COLO829 (cell line): ENCODE data around the gene EIF3F.

ENCODE experiments used
- DNase-seq: peaks from one replicate; pipeline ENCODE4 v3.0.0; 2012; ENCODE audit warnings: low spot score

The EIF3F gene

GRCh38 chr11:8022876-8023275 lies 35.7 kb downstream of the EIF3F start:
- no peak for DNase-seq

GRCh38 chr11:8023831-8024555 lies 36.9 kb downstream of the EIF3F start:
- DNase-seq, result no peak

- DNase-seq, result no peak
Observed at GRCh38 chr11:8025123-8025522, 38.0 kb downstream of the EIF3F start.

GRCh38 chr11:8025816-8026215 lies 38.7 kb downstream of the EIF3F start:
- no peak for DNase-seq

GRCh38 chr11:8026982-8027381 lies 39.8 kb downstream of the EIF3F start:
- DNase-seq, result no peak

GRCh38 chr11:8028766-8029165 lies 41.6 kb downstream of the EIF3F start:
- DNase-seq, result no peak

- DNase-seq, result no peak
Observed at GRCh38 chr11:8030526-8031247, 43.5 kb downstream of the EIF3F start.

- no peak for DNase-seq
Observed at GRCh38 chr11:8031248-8032115, 44.3 kb downstream of the EIF3F start.

- DNase-seq, result no peak
Observed at GRCh38 chr11:8032122-8032521, 45.0 kb downstream of the EIF3F start.

- DNase-seq, result no peak
Observed at GRCh38 chr11:8032576-8033304, 45.6 kb downstream of the EIF3F start.

- peak; percentile 74 for DNase-seq
Observed at GRCh38 chr11:8033305-8034105, 46.4 kb downstream of the EIF3F start.

GRCh38 chr11:8034106-8034585 lies 47.0 kb downstream of the EIF3F start:
- no peak for DNase-seq

GRCh38 chr11:8034604-8035190 lies 47.6 kb downstream of the EIF3F start:
- DNase-seq, result no peak

- no peak for DNase-seq
Observed at GRCh38 chr11:8035200-8035855, 48.2 kb downstream of the EIF3F start.

GRCh38 chr11:8036002-8036802 lies 49.1 kb downstream of the EIF3F start:
- DNase-seq, result no peak

- DNase-seq, result no peak
Observed at GRCh38 chr11:8036986-8037385, 49.8 kb downstream of the EIF3F start.

- no peak for DNase-seq
Observed at GRCh38 chr11:8038393-8038792, 51.3 kb downstream of the EIF3F start.

- DNase-seq, result no peak
Observed at GRCh38 chr11:8038811-8039529, 51.8 kb downstream of the EIF3F start.
